Measurements from ENCODE around the gene C1QL2.

The C1QL2 gene

DNA sequence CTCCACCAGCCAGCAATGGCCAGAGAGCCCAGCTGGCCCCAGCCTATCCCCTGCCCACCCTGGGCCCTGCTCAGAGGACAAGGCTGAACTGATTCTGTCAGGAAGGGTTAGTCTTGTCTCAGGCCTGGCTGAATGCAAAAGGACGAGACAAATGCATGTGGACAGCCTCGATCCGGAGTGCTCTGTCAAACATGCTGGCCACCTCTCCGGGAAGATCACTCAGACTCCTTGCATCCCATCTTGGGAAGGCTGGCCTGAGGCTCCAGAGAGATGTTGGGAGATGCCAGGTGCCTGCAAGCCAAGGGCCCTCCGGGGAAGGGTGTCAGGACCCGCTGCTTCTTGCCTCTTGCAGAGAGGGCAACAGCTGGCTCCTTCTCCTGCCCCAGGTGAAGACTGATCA lies 20.2 kb upstream of the C1QL2 start:
- no peak for DNase-seq

DNA sequence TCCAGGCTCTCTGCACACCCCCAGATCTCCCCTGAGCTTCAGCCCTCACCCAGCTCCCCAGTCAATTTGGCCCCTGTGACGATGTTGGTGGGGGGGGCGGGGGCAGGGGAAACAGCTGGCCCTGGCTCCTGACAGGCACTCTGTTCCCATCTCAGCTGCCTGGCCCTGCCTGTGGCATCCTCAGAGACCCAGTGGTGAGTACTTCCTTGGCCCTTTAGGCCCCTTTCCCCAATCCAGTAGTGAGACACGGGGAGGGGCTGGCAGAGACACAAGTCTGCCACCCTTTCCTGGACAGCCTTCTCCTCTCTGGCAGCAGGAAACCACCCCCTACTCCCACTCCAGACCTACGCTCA lies 19.3 kb upstream of the C1QL2 start:
- DNase-seq: no peak

DNA sequence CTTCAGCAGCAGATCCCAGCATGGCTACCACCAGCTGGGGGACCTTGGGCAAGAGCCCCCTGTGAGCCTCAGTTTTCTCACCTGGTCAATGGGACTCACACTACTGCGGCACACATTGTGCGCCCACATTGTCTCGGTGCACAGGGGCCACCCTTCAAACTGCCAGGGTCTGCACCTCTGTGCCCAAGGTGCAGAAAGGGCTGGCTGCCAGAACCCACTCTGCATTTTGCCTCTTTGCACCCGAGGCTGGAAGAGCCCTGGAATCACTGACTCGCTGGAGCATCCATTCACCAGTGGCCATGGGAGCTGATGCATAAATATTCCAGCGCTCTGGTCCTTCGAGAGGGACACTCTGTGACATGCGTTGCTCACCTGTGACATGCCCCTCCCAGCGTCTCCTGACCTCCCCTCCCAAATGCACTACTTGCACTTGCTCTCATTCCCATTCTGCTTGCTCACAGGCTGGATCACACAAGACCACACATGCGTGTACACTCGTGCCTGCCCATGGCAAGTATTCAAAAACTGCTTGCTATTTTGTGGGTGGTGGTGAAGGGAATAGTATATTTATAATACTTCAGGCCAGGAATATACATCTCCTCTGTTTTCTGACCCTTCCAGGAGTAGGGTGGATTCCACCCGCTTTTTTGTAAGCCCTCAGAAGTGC lies 18.8 kb upstream of the C1QL2 start:
- no peak for DNase-seq

DNA sequence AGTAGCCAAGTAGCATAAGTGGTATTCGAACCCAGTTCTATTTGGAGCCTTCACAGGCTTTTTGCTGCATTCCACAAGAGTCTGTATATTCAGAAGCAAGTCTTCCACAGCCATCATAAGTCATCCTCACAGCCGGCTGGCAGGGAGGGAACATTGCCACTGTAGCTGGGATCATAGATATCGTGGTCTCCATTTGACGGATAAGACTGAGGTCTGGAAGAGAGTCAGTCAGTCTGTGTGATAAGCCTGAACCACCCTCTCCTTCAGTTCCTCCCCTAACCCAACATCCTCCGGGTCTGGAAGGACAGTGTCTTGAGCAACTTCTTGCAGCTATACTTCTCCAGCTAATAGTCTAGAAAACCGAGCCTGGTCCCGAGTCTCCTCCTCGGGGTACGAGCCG lies 17.0 kb upstream of the C1QL2 start:
- no peak for DNase-seq

DNA sequence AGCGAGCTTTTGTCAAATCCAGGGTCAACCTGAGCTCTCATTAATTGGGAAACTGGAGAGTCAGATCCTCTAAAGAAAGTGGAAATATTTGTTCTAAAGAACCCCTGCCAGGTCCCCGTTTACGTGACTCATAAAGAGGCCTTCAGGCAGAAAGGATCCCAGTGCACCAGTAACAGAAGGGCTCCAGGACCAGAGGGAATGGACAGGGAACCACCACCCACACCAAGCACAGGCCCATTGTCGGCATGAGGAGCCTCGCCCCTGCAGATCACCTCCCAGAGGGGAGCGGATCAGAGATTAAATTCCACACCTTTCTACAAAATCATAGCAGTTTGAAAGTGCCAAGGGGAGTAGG lies 16.4 kb upstream of the C1QL2 start:
- no peak for DNase-seq

DNA sequence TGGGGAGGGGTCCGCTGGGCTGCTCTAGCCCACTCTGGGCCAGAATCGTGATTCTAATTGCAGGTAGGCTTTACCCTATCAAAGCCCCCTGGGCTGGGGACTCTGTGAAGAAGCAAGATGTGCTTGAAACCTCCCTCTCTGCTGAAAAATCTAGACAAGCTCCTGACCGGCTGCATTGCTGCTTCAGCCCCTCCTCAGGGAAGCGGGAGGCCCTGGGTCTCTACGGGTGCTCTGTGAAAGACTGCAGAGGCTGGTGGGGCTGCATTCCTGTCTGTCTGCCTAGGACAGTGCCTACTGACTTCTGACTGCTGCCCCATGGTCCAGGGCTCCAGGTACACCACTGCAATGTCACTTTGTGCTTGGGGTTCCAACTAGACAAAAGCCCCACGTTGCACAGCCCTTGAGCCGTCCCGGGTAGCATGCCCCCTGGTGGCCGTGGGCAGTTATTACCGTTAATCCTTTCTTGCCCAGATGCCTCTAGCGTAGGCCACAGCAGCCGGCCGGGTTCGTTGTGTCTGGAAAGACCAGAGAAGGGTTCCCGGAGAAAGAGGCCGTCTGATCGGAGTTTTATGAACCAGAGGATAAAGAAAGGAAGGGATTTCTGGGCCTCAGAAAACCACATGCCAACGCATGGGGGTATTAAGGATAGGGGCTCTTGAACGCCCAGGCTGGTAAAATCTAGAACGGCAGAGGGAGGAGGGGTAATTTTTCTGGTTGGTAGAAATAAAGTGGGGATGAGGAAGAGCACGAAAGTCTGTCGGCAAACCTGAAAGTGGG lies 15.9 kb upstream of the C1QL2 start:
- DNase-seq: peak; percentile 55

DNA sequence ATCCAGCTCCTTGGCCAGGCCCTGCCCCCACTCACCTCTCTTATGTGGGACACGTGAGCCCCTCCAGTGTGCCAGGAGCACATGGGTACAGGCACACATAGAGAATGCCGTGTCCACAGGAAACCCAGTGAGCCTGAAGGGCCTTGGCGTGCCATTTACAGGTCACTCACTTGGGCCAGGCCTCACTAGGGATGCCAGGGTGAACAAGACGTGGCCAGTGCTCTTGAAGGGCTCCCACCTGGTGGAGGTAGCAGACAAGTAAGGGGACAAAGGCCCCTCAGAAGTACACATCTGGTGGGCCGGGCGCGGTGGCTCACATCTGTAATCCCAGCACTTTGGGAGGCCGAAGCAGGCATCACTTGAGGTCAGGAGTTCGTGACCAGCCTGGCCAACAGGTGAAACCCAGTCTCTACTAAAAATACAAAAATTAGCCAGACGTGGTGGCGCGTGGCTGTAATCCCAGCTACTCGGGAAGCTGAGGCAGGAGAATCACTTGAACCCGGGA lies 15.1 kb upstream of the C1QL2 start:
- DNase-seq: no peak

DNA sequence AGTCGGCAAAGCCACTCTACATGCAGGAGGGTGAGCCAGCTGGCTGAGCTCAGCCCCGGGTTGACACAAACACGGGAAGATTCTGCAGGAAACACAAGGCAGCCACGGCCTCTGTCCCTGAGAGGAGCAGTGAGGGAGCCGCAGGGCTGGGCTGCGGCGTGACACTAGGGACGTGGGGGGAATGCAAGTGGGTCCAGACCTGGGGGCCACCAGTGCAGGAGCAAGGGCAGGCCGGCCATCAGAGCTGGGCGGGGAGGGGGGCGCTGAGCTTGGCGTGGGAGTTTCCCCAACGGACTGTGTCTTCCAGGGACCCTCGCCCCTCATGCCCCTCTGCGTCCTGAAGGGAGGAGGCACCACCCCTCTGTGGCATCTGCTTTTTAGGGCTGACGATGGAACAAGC lies 12.0 kb upstream of the C1QL2 start:
- no peak for DNase-seq

DNA sequence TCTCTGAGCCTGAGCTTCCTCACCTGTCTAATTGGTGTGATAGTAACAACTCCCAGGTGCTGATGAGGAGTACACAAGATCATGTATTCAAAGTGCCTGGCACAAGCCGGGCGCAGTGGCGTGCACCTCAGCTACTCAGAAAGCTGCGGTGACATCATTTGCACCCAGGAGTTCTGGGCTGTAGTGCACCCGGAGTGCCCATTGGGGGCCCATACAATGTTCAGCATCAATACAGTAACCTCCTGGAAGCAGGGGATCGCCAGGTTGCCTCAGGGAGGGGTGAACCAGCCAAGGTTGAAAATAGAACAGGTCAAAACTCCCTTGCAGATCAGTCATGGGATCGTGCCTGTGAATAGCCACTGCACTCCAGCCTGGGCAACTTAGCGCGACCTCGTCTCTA lies 11.2 kb upstream of the C1QL2 start:
- DNase-seq: no peak

DNA sequence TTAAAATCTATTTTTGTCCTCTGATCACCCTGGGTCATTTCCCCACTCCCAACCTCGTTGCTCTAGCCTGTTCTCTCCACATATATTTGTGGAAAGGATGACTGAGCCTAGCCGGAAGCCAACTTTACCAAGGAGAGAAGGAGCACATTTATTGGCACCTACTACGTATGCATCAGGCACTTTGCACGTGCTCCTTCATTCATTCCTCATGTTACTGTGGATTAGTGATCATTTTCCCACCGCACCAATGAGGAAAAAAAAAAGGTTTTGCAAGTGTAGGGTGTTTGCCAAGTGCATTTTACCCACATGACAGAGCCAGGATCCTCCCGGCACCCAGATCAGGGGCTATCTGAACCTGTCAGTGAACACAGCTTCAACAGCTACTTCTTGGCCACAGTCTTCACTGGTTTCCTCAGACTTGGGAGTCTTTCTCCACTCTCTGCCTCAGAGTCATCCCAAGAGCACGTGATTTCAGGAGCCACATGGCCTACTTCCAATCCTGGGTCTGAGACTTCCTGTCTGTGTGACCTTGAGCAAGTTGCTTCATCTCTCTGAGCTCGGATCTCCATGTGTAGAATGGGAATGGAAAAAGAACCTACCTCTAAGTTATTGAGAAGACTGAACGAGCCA lies 1.9 kb upstream of the C1QL2 start:
- no peak for DNase-seq

DNA sequence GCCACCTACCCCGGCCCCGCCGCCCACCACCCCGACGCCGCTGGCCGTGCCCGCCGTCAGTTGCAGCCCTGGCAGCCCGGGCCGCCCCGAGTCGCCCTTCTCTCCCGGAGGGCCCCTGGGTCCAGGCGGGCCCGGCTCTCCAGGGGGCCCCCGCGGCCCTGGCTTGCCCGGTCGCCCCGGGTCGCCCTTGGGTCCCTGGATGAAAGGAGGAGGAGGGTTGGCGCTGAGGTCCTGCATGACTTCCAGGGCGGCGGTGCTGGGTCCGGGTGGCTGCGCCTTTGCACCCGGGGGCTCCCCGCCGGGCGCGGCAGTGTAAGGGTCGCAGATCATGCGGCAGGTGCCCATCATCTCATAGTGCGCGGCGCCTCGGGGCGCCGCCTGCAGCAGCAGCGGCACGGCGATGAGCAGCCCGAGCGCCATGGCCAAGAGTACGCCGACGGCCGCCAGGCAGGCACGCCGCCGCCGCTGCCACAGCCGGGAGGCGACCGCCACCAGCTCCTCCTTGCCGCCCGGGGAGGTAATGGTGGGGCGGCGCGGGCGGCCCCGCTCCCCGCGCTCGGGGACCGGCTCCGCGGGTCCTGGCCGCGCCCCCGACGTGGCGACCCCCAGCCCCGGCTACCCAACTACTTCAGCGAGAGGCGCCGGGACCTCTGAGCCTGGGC lies 570 bp downstream of the C1QL2 start:
- no peak for DNase-seq

DNA sequence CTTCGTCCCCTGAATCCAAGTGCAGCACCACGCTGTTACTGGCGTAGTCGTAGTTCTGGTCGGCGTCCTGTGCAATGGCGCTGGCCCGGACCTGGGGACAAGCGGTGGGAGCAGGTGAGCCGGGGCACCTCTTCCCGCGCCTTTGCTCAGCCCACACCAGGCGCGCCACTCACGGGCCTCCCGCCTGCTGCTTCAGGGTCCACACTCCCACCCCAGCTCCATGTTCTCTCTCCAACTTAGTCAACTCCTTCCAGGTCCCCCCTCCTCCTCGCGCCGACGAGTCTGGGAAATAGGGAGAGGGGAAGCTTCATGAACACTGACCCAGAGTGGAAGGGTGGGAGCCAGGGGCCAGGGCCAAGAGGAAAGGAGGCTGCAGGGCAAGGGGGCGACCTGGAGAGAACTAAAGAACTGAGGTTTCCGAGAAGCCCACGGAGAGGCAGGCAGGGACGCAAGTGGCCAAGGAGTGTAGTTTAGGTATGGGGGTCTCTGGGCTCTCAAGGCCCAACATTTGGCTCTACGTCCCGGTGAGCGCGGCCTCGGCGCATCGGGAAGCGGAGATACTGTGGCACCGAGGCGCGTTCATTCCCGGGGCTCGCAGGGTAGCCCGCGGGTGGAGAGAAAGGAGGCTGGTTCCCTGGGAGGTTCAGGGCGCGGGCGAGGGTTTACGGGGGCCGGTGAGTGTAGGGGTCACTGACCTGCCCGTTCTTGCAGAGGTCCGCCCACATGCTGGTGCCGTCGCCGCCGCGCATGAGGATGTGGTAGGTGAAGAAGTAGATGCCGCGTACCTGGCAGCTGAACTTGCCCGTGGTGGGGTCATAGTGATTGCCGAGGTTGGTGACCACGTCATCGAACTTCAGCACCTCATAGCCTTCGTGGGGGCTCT lies 1.4 kb downstream of the C1QL2 start:
- no peak for DNase-seq

DNA sequence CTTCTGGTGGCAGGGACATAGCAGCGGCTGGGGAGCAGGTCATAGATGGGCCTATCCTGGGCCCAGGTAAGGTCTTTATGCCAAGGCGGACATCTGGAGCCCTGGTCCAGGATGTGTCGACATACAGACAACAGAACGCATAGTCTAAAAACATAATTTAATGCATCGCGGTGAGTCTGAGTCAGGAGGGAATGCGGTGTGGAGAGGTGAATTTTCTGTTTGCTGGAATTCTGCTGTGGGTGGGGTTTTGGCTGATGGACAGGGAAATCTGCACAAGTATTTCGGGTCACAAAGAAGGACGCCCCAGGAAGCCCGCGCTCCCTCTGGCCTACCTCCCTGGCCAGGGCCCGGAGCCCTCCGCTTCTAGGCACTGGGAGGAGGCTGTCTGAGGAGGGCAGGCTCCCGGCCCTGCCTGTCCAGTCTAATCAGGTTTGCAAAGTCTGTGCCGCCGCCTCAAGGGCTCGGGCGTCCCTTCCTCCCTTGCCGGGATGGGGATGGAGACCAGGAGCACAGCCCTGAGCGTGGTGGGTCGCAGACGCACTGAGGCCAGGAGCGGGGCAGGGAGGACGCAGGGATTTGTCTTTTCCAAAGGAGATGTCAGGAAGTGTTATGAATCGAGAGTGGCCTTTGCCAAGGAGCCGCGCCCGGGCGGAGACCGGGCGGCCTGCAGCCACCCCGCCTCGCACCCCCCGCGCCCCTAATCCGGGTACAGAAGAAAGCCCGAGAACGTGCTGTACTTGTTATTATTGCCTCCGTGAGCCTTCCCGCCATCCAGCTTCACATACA lies 2.3 kb downstream of the C1QL2 start:
- DNase-seq: no peak

DNA sequence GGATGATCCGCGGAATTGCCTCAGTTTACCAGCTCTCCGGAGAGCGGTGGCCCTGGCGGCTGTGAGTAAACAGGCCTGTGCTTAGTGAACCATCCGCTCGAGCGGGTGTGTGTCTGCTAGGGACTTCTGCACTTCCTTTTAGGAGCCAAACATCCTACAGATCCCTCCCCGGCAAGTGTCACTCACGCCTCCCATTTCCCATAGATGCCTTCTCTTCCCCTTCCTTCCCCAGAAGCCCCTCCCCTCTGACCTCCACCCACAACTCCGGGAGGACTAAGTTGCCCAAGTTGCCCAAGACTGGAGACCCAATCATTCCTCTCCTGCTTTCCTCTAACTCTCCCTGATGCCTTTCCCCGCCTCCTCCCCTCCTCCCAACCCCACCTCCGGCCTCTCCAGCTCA lies 2.9 kb downstream of the C1QL2 start:
- no peak for DNase-seq

DNA sequence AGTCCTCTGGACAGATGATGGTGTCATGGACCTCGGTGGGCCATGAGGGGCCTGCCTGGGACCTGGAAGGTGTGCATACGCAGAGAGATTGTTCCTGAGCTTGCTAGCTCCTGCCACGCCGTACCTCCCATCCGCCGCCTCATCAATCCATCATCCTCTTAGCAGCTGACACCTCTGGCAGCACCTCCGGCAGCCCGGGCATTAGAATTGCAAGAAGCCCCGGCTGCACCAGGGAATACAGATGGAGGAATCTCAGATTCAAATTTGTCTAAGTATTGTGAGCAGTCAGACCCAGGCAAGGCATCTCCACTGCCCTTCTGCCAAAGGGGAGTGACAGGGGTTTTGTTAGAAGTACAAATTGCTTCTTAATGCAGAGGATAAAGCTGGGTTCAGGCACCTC lies 4.5 kb downstream of the C1QL2 start:
- no peak for DNase-seq

DNA sequence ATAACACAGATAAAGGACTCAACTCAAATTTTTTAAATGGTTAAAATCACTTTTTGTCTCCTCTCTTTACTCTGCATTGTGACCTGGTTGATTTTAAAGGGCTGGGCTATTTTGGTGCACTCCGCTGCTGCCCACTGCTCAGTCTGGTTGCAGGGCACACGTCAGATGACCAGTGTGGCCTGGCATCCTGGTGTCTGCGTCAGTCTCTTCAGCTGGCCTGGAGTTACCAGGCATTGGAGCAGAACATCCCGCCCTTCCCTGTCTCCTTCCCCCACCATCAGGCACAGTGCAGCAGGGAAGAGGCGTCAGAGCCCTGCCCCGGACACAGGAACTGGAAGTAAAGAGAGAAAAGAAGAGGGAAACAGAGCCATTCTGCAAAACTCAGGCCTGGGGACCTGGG lies 8.9 kb downstream of the C1QL2 start:
- no peak for DNase-seq

DNA sequence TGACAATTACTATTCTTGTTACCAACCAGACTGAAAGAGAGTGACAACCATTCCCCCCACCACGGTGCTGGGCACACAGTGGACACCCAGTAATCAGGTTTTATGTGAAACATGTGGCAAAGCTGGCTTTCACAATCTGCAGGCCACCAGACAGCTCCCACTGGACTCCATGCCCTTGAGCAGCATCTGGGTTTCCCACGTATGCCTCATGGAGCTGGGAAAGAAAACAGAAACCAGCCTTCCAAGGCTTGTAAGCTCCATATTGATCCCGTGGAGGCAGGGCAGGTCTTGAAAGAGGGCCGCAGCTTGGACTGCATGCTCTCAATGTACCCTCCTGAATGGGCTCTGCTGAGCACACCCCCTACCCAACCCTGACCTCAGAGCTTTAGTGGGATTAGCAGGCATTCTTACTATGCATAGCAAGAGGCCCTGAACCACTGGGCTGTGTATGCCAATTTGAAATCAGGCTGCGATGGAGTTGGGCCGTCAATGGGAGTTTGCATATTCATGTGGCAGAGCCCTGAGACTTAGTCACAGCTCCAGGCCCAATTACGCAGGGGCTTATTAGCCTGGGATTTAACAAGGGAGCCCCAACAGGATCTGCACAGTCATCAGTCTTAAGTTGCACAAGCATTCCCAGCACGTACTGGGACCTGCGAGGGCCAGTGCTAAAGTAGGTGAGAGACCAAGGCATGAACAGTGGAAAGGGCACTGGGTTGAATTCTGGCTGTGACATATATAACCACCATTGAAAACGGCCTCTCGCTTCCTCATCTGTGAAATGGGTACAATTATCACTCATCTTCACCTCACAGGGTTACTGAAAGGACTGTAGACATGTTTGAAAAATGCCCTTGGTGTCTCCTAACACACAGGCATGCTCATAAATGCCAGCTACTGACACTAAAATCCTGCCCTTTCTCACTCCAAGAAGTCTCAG lies 10.5 kb downstream of the C1QL2 start:
- DNase-seq: no peak

DNA sequence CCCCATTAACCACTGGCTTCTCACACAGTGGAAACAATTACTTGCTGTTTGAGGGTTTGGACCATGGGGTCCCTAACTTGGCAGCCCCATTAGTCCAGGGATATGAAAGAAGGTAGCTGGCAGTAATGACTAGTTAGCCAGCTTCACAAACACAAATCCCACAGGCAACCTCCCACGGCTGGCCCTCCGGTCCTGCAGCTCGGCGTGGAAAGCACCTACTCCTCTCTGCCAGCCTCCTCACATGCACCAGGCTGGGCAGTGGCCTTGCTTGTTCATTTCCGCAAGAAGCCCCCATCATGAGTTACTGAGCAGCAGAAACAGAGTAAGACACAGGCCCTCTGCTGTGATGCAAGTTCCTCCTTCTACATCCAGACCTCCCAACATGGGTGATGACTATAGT lies 13.7 kb downstream of the C1QL2 start:
- DNase-seq: no peak

DNA sequence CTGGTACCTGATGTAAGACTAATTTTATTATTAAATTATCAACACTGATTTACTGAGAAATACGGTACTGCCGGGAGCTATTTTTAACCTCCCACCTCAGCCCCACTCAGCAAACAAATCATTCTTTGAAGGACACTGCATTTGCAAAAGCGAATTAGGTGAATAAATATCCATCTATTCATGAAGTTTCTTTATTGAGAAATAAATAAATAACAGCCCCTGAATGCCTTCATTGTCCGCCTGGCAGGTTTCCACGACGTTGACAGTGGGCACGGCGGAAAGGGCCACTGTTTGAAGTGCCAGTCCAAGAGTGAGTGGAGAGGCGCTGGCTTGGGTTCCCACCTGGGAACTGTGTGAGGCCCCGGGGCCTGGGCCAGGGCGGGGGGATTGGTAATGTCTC lies 15.7 kb downstream of the C1QL2 start:
- DNase-seq: no peak

DNA sequence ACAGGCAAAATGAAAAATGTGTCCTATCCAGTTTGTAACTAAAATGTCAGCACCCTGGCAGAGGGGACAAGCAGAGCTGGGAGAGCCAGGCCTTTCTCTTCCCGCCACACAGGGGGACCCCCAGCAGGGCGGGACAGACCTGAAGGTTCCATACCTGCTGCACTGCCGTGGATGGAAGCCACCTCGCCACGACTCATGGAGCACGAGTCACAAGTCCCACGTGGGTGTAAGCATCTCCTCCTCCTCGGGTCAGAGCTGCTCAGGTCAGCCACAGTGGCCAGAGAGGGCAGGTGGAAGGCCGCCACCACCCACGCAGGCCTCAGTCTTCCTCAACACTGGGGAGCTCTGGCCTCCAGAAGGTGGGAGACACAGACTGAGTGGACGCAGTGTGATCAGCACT lies 21.0 kb downstream of the C1QL2 start:
- no peak for DNase-seq

DNA sequence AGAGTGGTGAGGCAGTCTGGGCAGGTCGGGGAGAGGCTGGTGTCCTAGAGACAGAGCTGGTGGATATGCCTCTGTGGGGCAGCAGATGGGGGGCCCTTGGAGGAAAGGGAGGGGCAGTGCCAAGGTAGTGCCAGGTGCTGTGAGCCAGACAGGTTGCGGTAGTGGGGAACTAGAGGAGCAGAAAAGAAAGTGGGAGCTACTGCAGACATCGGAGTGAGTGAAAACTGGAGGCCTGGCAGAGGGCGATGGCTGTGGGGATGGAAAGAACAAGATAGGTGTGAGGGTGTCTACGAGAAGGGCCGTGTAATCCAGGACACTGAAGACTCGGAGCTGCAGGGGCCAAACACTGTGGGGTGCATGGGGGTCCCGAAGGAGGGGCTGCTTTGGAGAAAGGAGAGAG lies 21.7 kb downstream of the C1QL2 start:
- DNase-seq: no peak
